Measurements from ENCODE around the gene SLC26A11.

DNA sequence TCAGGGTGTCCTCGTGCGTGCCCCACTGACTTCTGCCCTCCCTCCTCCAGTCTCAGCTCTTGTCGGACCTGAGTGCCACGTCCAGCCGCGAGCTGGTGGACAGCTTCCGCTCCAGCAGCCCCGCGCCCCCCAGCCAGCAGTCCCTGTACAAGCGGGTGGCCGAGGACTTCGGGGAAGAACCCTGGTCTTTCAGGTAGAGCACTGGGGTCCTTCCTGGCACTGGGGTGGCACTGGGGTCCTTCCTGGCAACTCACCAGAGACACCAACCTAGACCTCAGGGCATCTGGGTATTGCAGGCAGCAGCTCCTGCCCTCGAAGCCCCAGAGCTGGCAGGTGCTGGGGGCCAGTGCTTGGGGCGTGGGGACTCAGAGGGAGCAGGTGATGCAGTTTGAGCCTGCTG lies 25.1 kb upstream of the SLC26A11 start:
- TF ChIP-seq, protein P1, sequence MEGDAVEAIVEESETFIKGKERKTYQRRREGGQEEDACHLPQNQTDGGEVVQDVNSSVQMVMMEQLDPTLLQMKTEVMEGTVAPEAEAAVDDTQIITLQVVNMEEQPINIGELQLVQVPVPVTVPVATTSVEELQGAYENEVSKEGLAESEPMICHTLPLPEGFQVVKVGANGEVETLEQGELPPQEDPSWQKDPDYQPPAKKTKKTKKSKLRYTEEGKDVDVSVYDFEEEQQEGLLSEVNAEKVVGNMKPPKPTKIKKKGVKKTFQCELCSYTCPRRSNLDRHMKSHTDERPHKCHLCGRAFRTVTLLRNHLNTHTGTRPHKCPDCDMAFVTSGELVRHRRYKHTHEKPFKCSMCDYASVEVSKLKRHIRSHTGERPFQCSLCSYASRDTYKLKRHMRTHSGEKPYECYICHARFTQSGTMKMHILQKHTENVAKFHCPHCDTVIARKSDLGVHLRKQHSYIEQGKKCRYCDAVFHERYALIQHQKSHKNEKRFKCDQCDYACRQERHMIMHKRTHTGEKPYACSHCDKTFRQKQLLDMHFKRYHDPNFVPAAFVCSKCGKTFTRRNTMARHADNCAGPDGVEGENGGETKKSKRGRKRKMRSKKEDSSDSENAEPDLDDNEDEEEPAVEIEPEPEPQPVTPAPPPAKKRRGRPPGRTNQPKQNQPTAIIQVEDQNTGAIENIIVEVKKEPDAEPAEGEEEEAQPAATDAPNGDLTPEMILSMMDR (IDR thresholded peaks at IDR 0.05), result no peak
- TF ChIP-seq POLR2A (IDR thresholded peaks at IDR 0.05), result no peak

Measured in uterus (tissue), 2 donors.